ENCODE data around the gene PPCS.
"Not testable (repeated sequence)": the region's sequence is repeated elsewhere in the genome, so short reads cannot be mapped to it uniquely, and the experiment has no call there.

PPCS gene

GRCh38 chr1:42454403-42454802 lies 1.9 kb upstream of the PPCS start:
- no peak for DNase-seq

- peak; percentile 58 for DNase-seq
These were observed 379 bp downstream of the PPCS start for GRCh38 chr1:42456754-42457089.

- no peak for DNase-seq
These were observed 4.9 kb downstream of the PPCS start for GRCh38 chr1:42461196-42461595.

- peak; percentile 98 for DNase-seq
These were observed 6.8 kb downstream of the PPCS start, which contains the start of gene CCDC30 for GRCh38 chr1:42462828-42463763. Gene CCDC30, plus strand, starts transcription at chr1:42463286. Its CDS starts 17,266 bp downstream, at chr1:42480552.

- no peak for DNase-seq
These were observed 7.6 kb downstream of the PPCS start for GRCh38 chr1:42463921-42464320.

- no peak for DNase-seq
These were observed 9.7 kb downstream of the PPCS start for GRCh38 chr1:42466030-42466429.

GRCh38 chr1:42469727-42470126 lies 13.4 kb downstream of the PPCS start:
- DNase-seq = no peak

GRCh38 chr1:42476605-42477004 lies 20.3 kb downstream of the PPCS start:
- no peak for DNase-seq

- not testable (repeated sequence) for DNase-seq
These were observed 21.0 kb downstream of the PPCS start for GRCh38 chr1:42477354-42477753.

- DNase-seq = no peak
These were observed 21.4 kb downstream of the PPCS start for GRCh38 chr1:42477775-42478174.

GRCh38 chr1:42479621-42480020 lies 23.3 kb downstream of the PPCS start:
- DNase-seq = no peak

GRCh38 chr1:42480921-42481320 lies 24.6 kb downstream of the PPCS start:
- DNase-seq = no peak

GRCh38 chr1:42482635-42483153 lies 26.4 kb downstream of the PPCS start:
- no peak for DNase-seq

GRCh38 chr1:42484382-42484781 lies 28.0 kb downstream of the PPCS start:
- DNase-seq = no peak

GRCh38 chr1:42490237-42490636 lies 33.9 kb downstream of the PPCS start:
- no peak for DNase-seq

GRCh38 chr1:42502031-42502430 lies 45.7 kb downstream of the PPCS start:
- DNase-seq = not testable (repeated sequence)

- no peak for DNase-seq
These were observed 48.3 kb downstream of the PPCS start for GRCh38 chr1:42504535-42505128.

GRCh38 chr1:42506576-42506975 lies 50.2 kb downstream of the PPCS start:
- DNase-seq = no peak

All from CD4-positive, alpha-beta T cell treated with Interferon gamma for 1 hour (primary cell).